SK-N-SH treated with all-trans-retinoic acid at 6 μM for 48 hours (cell line): ENCODE data around the gene ARMH1.

Experiments used
- ATAC-seq: fragments of 200-7000 bp; cut with Tn5 transposase; 3 replicates; pipeline ENCODE4 v1.9.1; 2020; ENCODE audit warnings: mild to moderate bottlenecking, moderate library complexity
- ARNTL ChIP-seq: fragments of 450-650 bp; formaldehyde crosslinking; IDR thresholded peaks from 2 replicates; pipeline ENCODE4 v1.5.0; 2020; ENCODE audit warnings: low read depth, mild to moderate bottlenecking, moderate library complexity, borderline replicate concordance
- BACH2 ChIP-seq: fragments of 250-450 bp; sonication (Bioruptor Pico); IDR thresholded peaks from 2 replicates; pipeline ENCODE4 v1.9.0; 2021; ENCODE audit warnings: mild to moderate bottlenecking, borderline replicate concordance
- CSDC2 ChIP-seq: fragments of 250-450 bp; sonication (Bioruptor Pico); IDR thresholded peaks from 2 replicates; pipeline ENCODE4 v1.5.0; 2020; ENCODE audit warnings: mild to moderate bottlenecking, moderate library complexity
- ESRRG ChIP-seq: fragments of 250-450 bp; sonication (Bioruptor Pico); IDR thresholded peaks from 2 replicates; pipeline ENCODE4 v1.6.1; 2021; ENCODE audit warnings: mild to moderate bottlenecking
- GLIS3 ChIP-seq: fragments of 250-450 bp; sonication (Bioruptor Pico); IDR thresholded peaks from 2 replicates; pipeline ENCODE4 v1.5.0; 2020; ENCODE audit warnings: mild to moderate bottlenecking, moderate library complexity
- ISL1 ChIP-seq: fragments of 250-450 bp; sonication (Bioruptor Pico); IDR thresholded peaks from 2 replicates; pipeline ENCODE4 v2.1.2; 2022; ENCODE audit warnings: mild to moderate bottlenecking, moderate library complexity
- OSR1 ChIP-seq: fragments of 250-450 bp; sonication (Bioruptor Pico); IDR thresholded peaks from 2 replicates; pipeline ENCODE4 v1.8.0; 2022; ENCODE audit warnings: moderate library complexity, mild to moderate bottlenecking, inconsistent platforms
- PPARA ChIP-seq: fragments of 250-450 bp; sonication (Bioruptor Pico); IDR thresholded peaks from 2 replicates; pipeline ENCODE4 v1.5.0; 2020; ENCODE audit warnings: mild to moderate bottlenecking, borderline replicate concordance
- RARB ChIP-seq: fragments of 250-450 bp; sonication (Bioruptor Pico); IDR thresholded peaks from 2 replicates; pipeline ENCODE4 v1.8.0; 2021; ENCODE audit warnings: mild to moderate bottlenecking, moderate library complexity
- SNAI2 ChIP-seq: fragments of 250-450 bp; sonication (Bioruptor Pico); IDR thresholded peaks from 2 replicates; pipeline ENCODE4 v1.5.0; 2020; ENCODE audit warnings: mild to moderate bottlenecking, moderate library complexity
- TCF4 ChIP-seq: fragments of 250-450 bp; sonication (Bioruptor Pico); IDR thresholded peaks from 2 replicates; pipeline ENCODE4 v1.8.0; 2021; ENCODE audit warnings: mild to moderate bottlenecking, moderate library complexity, borderline replicate concordance
- TOX ChIP-seq: fragments of 250-450 bp; sonication (Bioruptor Pico); IDR thresholded peaks from 2 replicates; pipeline ENCODE4 v1.8.0; 2021; ENCODE audit warnings: mild to moderate bottlenecking, moderate library complexity, borderline replicate concordance
- ZC3H10 ChIP-seq: fragments of 250-450 bp; sonication (Bioruptor Pico); IDR thresholded peaks from 2 replicates; pipeline ENCODE4 v1.5.1; 2021; ENCODE audit warnings: mild to moderate bottlenecking, moderate library complexity
- ZFP3 ChIP-seq: fragments of 250-450 bp; sonication (Bioruptor Pico); IDR thresholded peaks from 2 replicates; pipeline ENCODE4 v1.5.0; 2020; ENCODE audit warnings: mild to moderate bottlenecking, moderate library complexity
- ZFP30 ChIP-seq: fragments of 450-650 bp; formaldehyde crosslinking; IDR thresholded peaks from 2 replicates; pipeline ENCODE4 v1.5.0; 2022; ENCODE audit warnings: mild to moderate bottlenecking, moderate library complexity
- ZNF565 ChIP-seq: fragments of 450-650 bp; formaldehyde crosslinking; conservative IDR thresholded peaks from 2 replicates; pipeline ENCODE4 v1.5.0; 2020; ENCODE audit warnings: low read depth, mild to moderate bottlenecking, moderate library complexity
- ZNF70 ChIP-seq: fragments of 450-650 bp; formaldehyde crosslinking; IDR thresholded peaks from 2 replicates; pipeline ENCODE4 v1.5.0; 2020; ENCODE audit warnings: mild to moderate bottlenecking, moderate library complexity
- ZNF8 ChIP-seq: fragments of 450-650 bp; formaldehyde crosslinking; IDR thresholded peaks from 2 replicates; pipeline ENCODE4 v1.5.0; 2020; ENCODE audit warnings: mild to moderate bottlenecking, moderate library complexity
- TF ChIP-seq, protein P1 (sequence below): fragments of 250-450 bp; sonication (Bioruptor Pico); IDR thresholded peaks from 2 replicates; pipeline ENCODE4 v1.8.0; 2020; ENCODE audit warnings: mild to moderate bottlenecking, moderate library complexity, borderline replicate concordance
- TF ChIP-seq, protein P2 (sequence below): fragments of 250-450 bp; sonication (Bioruptor Pico); IDR thresholded peaks from 2 replicates; pipeline ENCODE4 v1.5.1; 2021; ENCODE audit warnings: mild to moderate bottlenecking, moderate library complexity
- TF ChIP-seq, protein P3 (sequence below): fragments of 250-450 bp; sonication (Bioruptor Pico); IDR thresholded peaks from 2 replicates; pipeline ENCODE4 v1.5.0; 2020; ENCODE audit warnings: mild to moderate bottlenecking, moderate library complexity
- TF ChIP-seq, protein P4 (sequence below): fragments of 250-450 bp; sonication (Bioruptor Pico); IDR thresholded peaks from 2 replicates; pipeline ENCODE4 v1.8.0; 2021; ENCODE audit warnings: low read depth, mild to moderate bottlenecking, moderate library complexity, borderline replicate concordance
- TF ChIP-seq, protein P5 (sequence below): fragments of 250-450 bp; sonication (Bioruptor Pico); IDR thresholded peaks from 2 replicates; pipeline ENCODE4 v1.5.1; 2020; ENCODE audit warnings: low read depth, mild to moderate bottlenecking, moderate library complexity

Gene ARMH1

GRCh38 chr1:44747878-44748277, 73.4 kb downstream of the ARMH1 start:
- peak; percentile 42; the same call in 2 of the 3 replicates for ATAC-seq
- TF ChIP-seq, protein P1, sequence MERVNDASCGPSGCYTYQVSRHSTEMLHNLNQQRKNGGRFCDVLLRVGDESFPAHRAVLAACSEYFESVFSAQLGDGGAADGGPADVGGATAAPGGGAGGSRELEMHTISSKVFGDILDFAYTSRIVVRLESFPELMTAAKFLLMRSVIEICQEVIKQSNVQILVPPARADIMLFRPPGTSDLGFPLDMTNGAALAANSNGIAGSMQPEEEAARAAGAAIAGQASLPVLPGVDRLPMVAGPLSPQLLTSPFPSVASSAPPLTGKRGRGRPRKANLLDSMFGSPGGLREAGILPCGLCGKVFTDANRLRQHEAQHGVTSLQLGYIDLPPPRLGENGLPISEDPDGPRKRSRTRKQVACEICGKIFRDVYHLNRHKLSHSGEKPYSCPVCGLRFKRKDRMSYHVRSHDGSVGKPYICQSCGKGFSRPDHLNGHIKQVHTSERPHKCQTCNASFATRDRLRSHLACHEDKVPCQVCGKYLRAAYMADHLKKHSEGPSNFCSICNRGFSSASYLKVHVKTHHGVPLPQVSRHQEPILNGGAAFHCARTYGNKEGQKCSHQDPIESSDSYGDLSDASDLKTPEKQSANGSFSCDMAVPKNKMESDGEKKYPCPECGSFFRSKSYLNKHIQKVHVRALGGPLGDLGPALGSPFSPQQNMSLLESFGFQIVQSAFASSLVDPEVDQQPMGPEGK (CRISPR knock-in tag) = no peak
- TF ChIP-seq, protein P2, sequence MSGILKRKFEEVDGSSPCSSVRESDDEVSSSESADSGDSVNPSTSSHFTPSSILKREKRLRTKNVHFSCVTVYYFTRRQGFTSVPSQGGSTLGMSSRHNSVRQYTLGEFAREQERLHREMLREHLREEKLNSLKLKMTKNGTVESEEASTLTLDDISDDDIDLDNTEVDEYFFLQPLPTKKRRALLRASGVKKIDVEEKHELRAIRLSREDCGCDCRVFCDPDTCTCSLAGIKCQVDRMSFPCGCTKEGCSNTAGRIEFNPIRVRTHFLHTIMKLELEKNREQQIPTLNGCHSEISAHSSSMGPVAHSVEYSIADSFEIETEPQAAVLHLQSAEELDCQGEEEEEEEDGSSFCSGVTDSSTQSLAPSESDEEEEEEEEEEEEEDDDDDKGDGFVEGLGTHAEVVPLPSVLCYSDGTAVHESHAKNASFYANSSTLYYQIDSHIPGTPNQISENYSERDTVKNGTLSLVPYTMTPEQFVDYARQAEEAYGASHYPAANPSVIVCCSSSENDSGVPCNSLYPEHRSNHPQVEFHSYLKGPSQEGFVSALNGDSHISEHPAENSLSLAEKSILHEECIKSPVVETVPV (CRISPR knock-in tag) = no peak
- TF ChIP-seq ZNF8 (CRISPR knock-in tag) = no peak
- no peak for TF ChIP-seq ZFP3
- TF ChIP-seq, protein P3, sequence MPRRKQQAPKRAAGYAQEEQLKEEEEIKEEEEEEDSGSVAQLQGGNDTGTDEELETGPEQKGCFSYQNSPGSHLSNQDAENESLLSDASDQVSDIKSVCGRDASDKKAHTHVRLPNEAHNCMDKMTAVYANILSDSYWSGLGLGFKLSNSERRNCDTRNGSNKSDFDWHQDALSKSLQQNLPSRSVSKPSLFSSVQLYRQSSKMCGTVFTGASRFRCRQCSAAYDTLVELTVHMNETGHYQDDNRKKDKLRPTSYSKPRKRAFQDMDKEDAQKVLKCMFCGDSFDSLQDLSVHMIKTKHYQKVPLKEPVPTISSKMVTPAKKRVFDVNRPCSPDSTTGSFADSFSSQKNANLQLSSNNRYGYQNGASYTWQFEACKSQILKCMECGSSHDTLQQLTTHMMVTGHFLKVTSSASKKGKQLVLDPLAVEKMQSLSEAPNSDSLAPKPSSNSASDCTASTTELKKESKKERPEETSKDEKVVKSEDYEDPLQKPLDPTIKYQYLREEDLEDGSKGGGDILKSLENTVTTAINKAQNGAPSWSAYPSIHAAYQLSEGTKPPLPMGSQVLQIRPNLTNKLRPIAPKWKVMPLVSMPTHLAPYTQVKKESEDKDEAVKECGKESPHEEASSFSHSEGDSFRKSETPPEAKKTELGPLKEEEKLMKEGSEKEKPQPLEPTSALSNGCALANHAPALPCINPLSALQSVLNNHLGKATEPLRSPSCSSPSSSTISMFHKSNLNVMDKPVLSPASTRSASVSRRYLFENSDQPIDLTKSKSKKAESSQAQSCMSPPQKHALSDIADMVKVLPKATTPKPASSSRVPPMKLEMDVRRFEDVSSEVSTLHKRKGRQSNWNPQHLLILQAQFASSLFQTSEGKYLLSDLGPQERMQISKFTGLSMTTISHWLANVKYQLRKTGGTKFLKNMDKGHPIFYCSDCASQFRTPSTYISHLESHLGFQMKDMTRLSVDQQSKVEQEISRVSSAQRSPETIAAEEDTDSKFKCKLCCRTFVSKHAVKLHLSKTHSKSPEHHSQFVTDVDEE (CRISPR knock-in tag) = no peak
- TF ChIP-seq PPARA (CRISPR knock-in tag) = no peak
- TF ChIP-seq ZFP30 (CRISPR knock-in tag) = no peak
- no peak for TF ChIP-seq TCF4 (CRISPR knock-in tag)
- TF ChIP-seq ISL1 (CRISPR knock-in tag) = no peak
- TF ChIP-seq ZNF70 (CRISPR knock-in tag) = no peak
- no peak for TF ChIP-seq CSDC2 (CRISPR knock-in tag)
- no peak for TF ChIP-seq OSR1 (CRISPR knock-in tag)

DNA sequence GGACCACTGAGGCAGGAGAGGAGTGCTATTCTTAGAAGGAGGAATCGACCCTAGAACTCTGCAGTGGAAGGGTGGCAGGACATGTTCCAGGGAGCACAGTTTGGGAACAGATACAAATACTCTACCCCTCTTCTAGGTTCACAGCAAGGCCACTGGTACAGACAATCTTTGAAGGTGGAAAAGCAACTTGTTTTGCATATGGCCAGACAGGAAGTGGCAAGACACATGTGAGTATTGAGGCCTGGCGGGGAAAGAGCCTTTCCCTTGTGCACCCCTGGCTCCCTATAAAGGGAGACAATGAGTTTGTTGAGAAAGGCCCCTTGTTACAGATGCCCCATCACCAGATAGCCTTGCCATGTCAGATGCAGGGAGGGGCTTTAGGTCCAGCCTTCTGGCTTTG, 82.9 kb downstream of the ARMH1 start:
- no peak for TF ChIP-seq CSDC2 (CRISPR knock-in tag)
- TF ChIP-seq OSR1 (CRISPR knock-in tag) = no peak
- TF ChIP-seq PPARA (CRISPR knock-in tag) = no peak
- no peak for TF ChIP-seq ZNF70 (CRISPR knock-in tag)
- no peak for TF ChIP-seq RARB (CRISPR knock-in tag)
- TF ChIP-seq, protein P3 (CRISPR knock-in tag) = no peak
- no peak for TF ChIP-seq SNAI2
- no peak for TF ChIP-seq ARNTL (CRISPR knock-in tag)
- TF ChIP-seq TOX (CRISPR knock-in tag) = no peak
- TF ChIP-seq GLIS3 = no peak
- no peak for TF ChIP-seq ZC3H10 (CRISPR knock-in tag)
- TF ChIP-seq, protein P4, sequence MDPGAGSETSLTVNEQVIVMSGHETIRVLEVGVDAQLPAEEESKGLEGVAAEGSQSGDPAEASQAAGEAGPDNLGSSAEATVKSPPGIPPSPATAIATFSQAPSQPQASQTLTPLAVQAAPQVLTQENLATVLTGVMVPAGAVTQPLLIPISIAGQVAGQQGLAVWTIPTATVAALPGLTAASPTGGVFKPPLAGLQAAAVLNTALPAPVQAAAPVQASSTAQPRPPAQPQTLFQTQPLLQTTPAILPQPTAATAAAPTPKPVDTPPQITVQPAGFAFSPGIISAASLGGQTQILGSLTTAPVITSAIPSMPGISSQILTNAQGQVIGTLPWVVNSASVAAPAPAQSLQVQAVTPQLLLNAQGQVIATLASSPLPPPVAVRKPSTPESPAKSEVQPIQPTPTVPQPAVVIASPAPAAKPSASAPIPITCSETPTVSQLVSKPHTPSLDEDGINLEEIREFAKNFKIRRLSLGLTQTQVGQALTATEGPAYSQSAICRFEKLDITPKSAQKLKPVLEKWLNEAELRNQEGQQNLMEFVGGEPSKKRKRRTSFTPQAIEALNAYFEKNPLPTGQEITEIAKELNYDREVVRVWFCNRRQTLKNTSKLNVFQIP (CRISPR knock-in tag) = no peak
- TF ChIP-seq BACH2 (CRISPR knock-in tag) = no peak
- TF ChIP-seq, protein P1 (CRISPR knock-in tag) = no peak
- no peak for TF ChIP-seq ESRRG
- no peak for TF ChIP-seq ZFP30 (CRISPR knock-in tag)
- TF ChIP-seq, protein P2 (CRISPR knock-in tag) = no peak
- TF ChIP-seq, protein P5, sequence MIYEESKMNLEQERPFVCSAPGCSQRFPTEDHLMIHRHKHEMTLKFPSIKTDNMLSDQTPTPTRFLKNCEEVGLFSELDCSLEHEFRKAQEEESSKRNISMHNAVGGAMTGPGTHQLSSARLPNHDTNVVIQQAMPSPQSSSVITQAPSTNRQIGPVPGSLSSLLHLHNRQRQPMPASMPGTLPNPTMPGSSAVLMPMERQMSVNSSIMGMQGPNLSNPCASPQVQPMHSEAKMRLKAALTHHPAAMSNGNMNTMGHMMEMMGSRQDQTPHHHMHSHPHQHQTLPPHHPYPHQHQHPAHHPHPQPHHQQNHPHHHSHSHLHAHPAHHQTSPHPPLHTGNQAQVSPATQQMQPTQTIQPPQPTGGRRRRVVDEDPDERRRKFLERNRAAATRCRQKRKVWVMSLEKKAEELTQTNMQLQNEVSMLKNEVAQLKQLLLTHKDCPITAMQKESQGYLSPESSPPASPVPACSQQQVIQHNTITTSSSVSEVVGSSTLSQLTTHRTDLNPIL (CRISPR knock-in tag) = no peak
- TF ChIP-seq ISL1 (CRISPR knock-in tag) = no peak
- no peak for TF ChIP-seq ZNF565 (CRISPR knock-in tag)
- ATAC-seq = no peak
